ENCODE results near the gene DHRS11. TPM values are rescaled to one million over a fixed set of nuclear protein-coding genes. Genes with fewer than 3 reads are reported as not detected.
A peak's percentile ranks its signal among the peaks of the same experiment; 100 is the strongest.

The DHRS11 gene
- total RNA-seq, 5 donors from 2014 or later (not counting 1 experiment from before 2014, with no cell fraction given) = 2.6 to 9.7 (median 6.3) TPM

GRCh38 chr17:36627101-36627500 lies 35.4 kb downstream of the DHRS11 start:
- Histone ChIP-seq H3K27ac (ENCODE audit: low read length) (no peak overlapping the region), H3K4me1 (ENCODE audit: control insufficient read depth in 1 of 2, extremely low read depth in 1 of 2, insufficient read depth in 2 of 2, low read length in 2 of 2) (peaks cover 0 to 7% of the 10 kb centered on the region in 2 experiments), H3K4me3 (ENCODE audit: control insufficient read depth in 1 of 2, extremely low read depth in 1 of 2, low read length in 1 of 2) (no peak overlapping the region), H3K36me3 (ENCODE audit: control insufficient read depth in 2 of 2, extremely low read depth in 1 of 2, insufficient read depth in 1 of 2, low read length in 1 of 2) (no peaks in the 10 kb centered on the region), H3K27me3 (replicated peaks in 1 of 2; ENCODE audit: control insufficient read depth in 2 of 2, extremely low read depth in 1 of 2, insufficient read depth in 2 of 2, low read length in 1 of 2) (peaks cover 0 to 19% of the 10 kb centered on the region in 2 experiments), H3K9me3 (no peaks in the 10 kb centered on the region)
- H3K27me3 Mint-ChIP-seq = peaks cover 2 to 8% of the 10 kb centered on the region in 2 donors
- H3K27ac Mint-ChIP-seq = no peak overlapping the region
- H3K4me3 Mint-ChIP-seq = no peak overlapping the region
- no peaks in the 10 kb centered on the region for H3K36me3 Mint-ChIP-seq
- 88% methylated on average over 3 of the region's 12 CpGs for WGBS (ENCODE audit: insufficient coverage)
- DNase-seq = no peak
- ATAC-seq (replicated peaks in 1 of 4) = no peak
- no peaks in the 10 kb centered on the region for H3K9me3 Mint-ChIP-seq
- ChIA-PET POLR2A (no interaction called here), CTCF (interaction anchor here (0.8 to 1.0 kb wide), 2 partner anchors 29 to 420 kb away, joined by 3 read pairs; no protein-coding TSS in a partner anchor)
- H3K4me1 Mint-ChIP-seq = no peaks in the 10 kb centered on the region

- ATAC-seq (replicated peaks in 1 of 4) (no peak), DNase-seq (no peak)
- peaks cover 11 to 14% of the 10 kb centered on the region in 2 donors for H3K27me3 Mint-ChIP-seq
- ChIA-PET POLR2A (no interaction called here), CTCF (interaction anchor here (1.0 to 1.4 kb wide), 2 partner anchors 127 to 419 kb away, joined by 3 to 4 read pairs; no protein-coding TSS in a partner anchor)
- H3K27me3 ChIP-seq (replicated peaks in 1 of 2; ENCODE audit: control insufficient read depth in 2 of 2, extremely low read depth in 1 of 2, insufficient read depth in 2 of 2, low read length in 1 of 2) = peaks cover 0 to 29% of the 10 kb centered on the region in 2 experiments
- H3K4me1 Mint-ChIP-seq = no peaks in the 10 kb centered on the region
- H3K4me3 Mint-ChIP-seq = no peak overlapping the region
- H3K36me3 ChIP-seq (ENCODE audit: control insufficient read depth in 2 of 2, extremely low read depth in 1 of 2, insufficient read depth in 1 of 2, low read length in 1 of 2) = no peaks in the 10 kb centered on the region
- H3K4me3 ChIP-seq (ENCODE audit: control insufficient read depth in 1 of 2, extremely low read depth in 1 of 2, low read length in 1 of 2) = no peak overlapping the region
- H3K36me3 Mint-ChIP-seq = no peaks in the 10 kb centered on the region
- H3K4me1 ChIP-seq (ENCODE audit: control insufficient read depth in 1 of 2, extremely low read depth in 1 of 2, insufficient read depth in 2 of 2, low read length in 2 of 2) = peaks cover 0 to 7% of the 10 kb centered on the region in 2 experiments
- no peak overlapping the region for H3K27ac Mint-ChIP-seq
- 86% methylated on average over 1 of the region's 2 CpGs for whole genome bisulfite sequencing (ENCODE audit: insufficient coverage)
- no peaks in the 10 kb centered on the region for H3K9me3 ChIP-seq
- no peaks in the 10 kb centered on the region for H3K9me3 Mint-ChIP-seq
- H3K27ac ChIP-seq (ENCODE audit: low read length) = no peak overlapping the region
Measured at GRCh38 chr17:36628576-36628975, 36.9 kb downstream of the DHRS11 start.

- Mint-ChIP-seq H3K4me1 (no peaks in the 10 kb centered on the region), H3K36me3 (no peaks in the 10 kb centered on the region), H3K9me3 (no peaks in the 10 kb centered on the region), H3K4me3 (no peak overlapping the region), H3K27me3 (peaks cover 14 to 16% of the 10 kb centered on the region in 2 donors), H3K27ac (no peak overlapping the region)
- Histone ChIP-seq H3K4me3 (ENCODE audit: control insufficient read depth in 1 of 2, extremely low read depth in 1 of 2, low read length in 1 of 2) (no peak overlapping the region), H3K9me3 (no peaks in the 10 kb centered on the region), H3K36me3 (ENCODE audit: control insufficient read depth in 2 of 2, extremely low read depth in 1 of 2, insufficient read depth in 1 of 2, low read length in 1 of 2) (no peaks in the 10 kb centered on the region), H3K4me1 (ENCODE audit: control insufficient read depth in 1 of 2, extremely low read depth in 1 of 2, insufficient read depth in 2 of 2, low read length in 2 of 2) (peaks cover 0 to 7% of the 10 kb centered on the region in 2 experiments), H3K27me3 (replicated peaks in 1 of 2; ENCODE audit: control insufficient read depth in 2 of 2, extremely low read depth in 1 of 2, insufficient read depth in 2 of 2, low read length in 1 of 2) (peaks cover 0 to 31% of the 10 kb centered on the region in 2 experiments), H3K27ac (ENCODE audit: low read length) (no peak overlapping the region)
- DNase-seq (peak; percentile 30 to 86 (median 67)), ATAC-seq (replicated peaks in 1 of 4) (peak; percentile 69 to 87 (median 78))
- WGBS (ENCODE audit: insufficient coverage) = 33% methylated on average over 12 of the region's 14 CpGs
- ChIA-PET CTCF (interaction anchor here (0.6 to 1.0 kb wide), 4 partner anchors 13 to 418 kb away, joined by 3 to 4 read pairs (median 4); no protein-coding TSS in a partner anchor), POLR2A (no interaction called here)
Measured at GRCh38 chr17:36629252-36629847, 37.7 kb downstream of the DHRS11 start.

GRCh38 chr17:36629970-36630502 lies 38.4 kb downstream of the DHRS11 start:
- POLR2A ChIA-PET = no interaction called here
- H3K4me1 ChIP-seq (ENCODE audit: control insufficient read depth in 1 of 2, extremely low read depth in 1 of 2, insufficient read depth in 2 of 2, low read length in 2 of 2) = peaks cover 0 to 7% of the 10 kb centered on the region in 2 experiments
- Mint-ChIP-seq H3K27ac (no peak overlapping the region), H3K4me3 (no peak overlapping the region), H3K27me3 (peaks cover 16 to 20% of the 10 kb centered on the region in 2 donors), H3K36me3 (no peaks in the 10 kb centered on the region), H3K9me3 (no peaks in the 10 kb centered on the region), H3K4me1 (no peaks in the 10 kb centered on the region)
- peaks cover 0 to 33% of the 10 kb centered on the region in 2 experiments for H3K27me3 ChIP-seq (replicated peaks in 1 of 2; ENCODE audit: control insufficient read depth in 2 of 2, extremely low read depth in 1 of 2, insufficient read depth in 2 of 2, low read length in 1 of 2)
- no peaks in the 10 kb centered on the region for H3K36me3 ChIP-seq (ENCODE audit: control insufficient read depth in 2 of 2, extremely low read depth in 1 of 2, insufficient read depth in 1 of 2, low read length in 1 of 2)
- no peak overlapping the region for H3K27ac ChIP-seq (ENCODE audit: low read length)
- WGBS (ENCODE audit: insufficient coverage) = 77% methylated on average over 6 of the region's 8 CpGs
- CTCF ChIA-PET = interaction anchor here in 1 of 2 donors (0.9 kb wide), 1 partner anchor 126 kb away, joined by 3 read pairs; no protein-coding TSS in a partner anchor
- no peak overlapping the region for H3K4me3 ChIP-seq (ENCODE audit: control insufficient read depth in 1 of 2, extremely low read depth in 1 of 2, low read length in 1 of 2)
- no peak for ATAC-seq (replicated peaks in 1 of 4)
- no peak for DNase-seq
- H3K9me3 ChIP-seq = no peaks in the 10 kb centered on the region

- ChIA-PET POLR2A (no interaction called here), CTCF (interaction anchor here in 1 of 2 donors (2.5 kb wide), 1 partner anchor 416 kb away, joined by 10 read pairs; no protein-coding TSS in a partner anchor)
- no peaks in the 10 kb centered on the region for H3K9me3 Mint-ChIP-seq
Measured at GRCh38 chr17:36631022-36631421, 39.3 kb downstream of the DHRS11 start.

GRCh38 chr17:36632916-36633771 lies 41.5 kb downstream of the DHRS11 start:
- DNase-seq (no peak), ATAC-seq (replicated peaks in 1 of 4) (no peak)
- Histone ChIP-seq H3K27ac (ENCODE audit: low read length) (no peak overlapping the region), H3K4me1 (ENCODE audit: control insufficient read depth in 1 of 2, extremely low read depth in 1 of 2, insufficient read depth in 2 of 2, low read length in 2 of 2) (peaks cover 0 to 7% of the 10 kb centered on the region in 2 experiments), H3K9me3 (no peaks in the 10 kb centered on the region), H3K36me3 (ENCODE audit: control insufficient read depth in 2 of 2, extremely low read depth in 1 of 2, insufficient read depth in 1 of 2, low read length in 1 of 2) (no peaks in the 10 kb centered on the region), H3K27me3 (replicated peaks in 1 of 2; ENCODE audit: control insufficient read depth in 2 of 2, extremely low read depth in 1 of 2, insufficient read depth in 2 of 2, low read length in 1 of 2) (peaks cover 0 to 44% of the 10 kb centered on the region in 2 experiments), H3K4me3 (ENCODE audit: control insufficient read depth in 1 of 2, extremely low read depth in 1 of 2, low read length in 1 of 2) (no peak overlapping the region)
- H3K9me3 Mint-ChIP-seq = no peaks in the 10 kb centered on the region
- H3K36me3 Mint-ChIP-seq = no peaks in the 10 kb centered on the region
- no peaks in the 10 kb centered on the region for H3K4me1 Mint-ChIP-seq
- no peak overlapping the region for H3K27ac Mint-ChIP-seq
- H3K4me3 Mint-ChIP-seq = no peak overlapping the region
- WGBS (ENCODE audit: insufficient coverage) = 73% methylated on average over 7 of the region's 18 CpGs
- ChIA-PET CTCF (interaction anchor here (0.6 to 2.5 kb wide), 2 partner anchors 413 to 415 kb away, joined by 3 to 10 read pairs; no protein-coding TSS in a partner anchor), POLR2A (no interaction called here)
- H3K27me3 Mint-ChIP-seq = peaks cover 24 to 35% of the 10 kb centered on the region in 2 donors

More at GRCh38 chr17:36631022-36631421, 39.3 kb downstream of the DHRS11 start:
- Histone ChIP-seq H3K9me3 (no peaks in the 10 kb centered on the region), H3K4me1 (ENCODE audit: control insufficient read depth in 1 of 2, extremely low read depth in 1 of 2, insufficient read depth in 2 of 2, low read length in 2 of 2) (peaks cover 0 to 7% of the 10 kb centered on the region in 2 experiments), H3K27me3 (replicated peaks in 1 of 2; ENCODE audit: control insufficient read depth in 2 of 2, extremely low read depth in 1 of 2, insufficient read depth in 2 of 2, low read length in 1 of 2) (peaks cover 0 to 38% of the 10 kb centered on the region in 2 experiments), H3K36me3 (ENCODE audit: control insufficient read depth in 2 of 2, extremely low read depth in 1 of 2, insufficient read depth in 1 of 2, low read length in 1 of 2) (no peaks in the 10 kb centered on the region), H3K4me3 (ENCODE audit: control insufficient read depth in 1 of 2, extremely low read depth in 1 of 2, low read length in 1 of 2) (no peak overlapping the region), H3K27ac (ENCODE audit: low read length) (no peak overlapping the region)
- Mint-ChIP-seq H3K4me3 (no peak overlapping the region), H3K4me1 (no peaks in the 10 kb centered on the region), H3K27ac (no peak overlapping the region), H3K27me3 (peaks cover 21 to 25% of the 10 kb centered on the region in 2 donors), H3K36me3 (no peaks in the 10 kb centered on the region)
- WGBS (ENCODE audit: insufficient coverage) = 69% methylated on average over 3 of the region's 4 CpGs
- DNase-seq = no peak
- ATAC-seq (replicated peaks in 1 of 4) = no peak

Measured in T-cell (primary cell).